ENCODE measurements around the gene DUOX2.
"Not testable (repeated sequence)": the region's sequence is repeated elsewhere in the genome, so short reads cannot be mapped to it uniquely, and the experiment has no call there.

The DUOX2 gene

GRCh38 chr15:45058690-45059675 is 55.0 kb downstream of the DUOX2 start:
- DNase-seq = peak; percentile 19

GRCh38 chr15:45052676-45053075 is 61.3 kb downstream of the DUOX2 start:
- not testable (repeated sequence) for DNase-seq

- DNase-seq = no peak
Observed at GRCh38 chr15:45050587-45050986, 63.4 kb downstream of the DUOX2 start.

- DNase-seq = peak; percentile 38
Observed at GRCh38 chr15:45048794-45049631, 65.0 kb downstream of the DUOX2 start.

GRCh38 chr15:45048449-45048793 is 65.6 kb downstream of the DUOX2 start:
- not testable (repeated sequence) for DNase-seq

- not testable (repeated sequence) for DNase-seq
Observed at GRCh38 chr15:45044270-45044669, 69.7 kb downstream of the DUOX2 start.

- not testable (repeated sequence) for DNase-seq
Observed at GRCh38 chr15:45042859-45043258, 71.1 kb downstream of the DUOX2 start.

Measured in femur (tissue), 1 donor.